ENCODE data around the gene LRIG2. TPM values are rescaled to one million over a fixed set of nuclear protein-coding genes. Genes with fewer than 3 reads are reported as not detected.

Gene LRIG2
- total and polyA plus RNA-seq, 2 of the 4 experiments (the other 2 are of a cell fraction): 4.3 to 9.0 TPM

GRCh38 chr1:113140588-113141446 lies 67.8 kb downstream of the LRIG2 start (continued):
- no peak for TF ChIP-seq NFE2L2 (IDR thresholded peaks at IDR 0.05; ENCODE audit: low read depth, low read length)
- peak; percentile 75 for TF ChIP-seq SMC3 (IDR thresholded peaks at IDR 0.05; ENCODE audit: low read depth, low read length)

Data from IMR-90 (cell line).